GM12878 (cell line): Measurements from ENCODE around the gene PDE1C. TPM values are rescaled to one million over a fixed set of nuclear protein-coding genes. Genes with fewer than 3 reads are reported as not detected.

Source experiments
- ATAC-seq: fragments of 200-7000 bp; cut with Tn5 transposase; 3 replicates; pipeline ENCODE4 v1.9.1; 2020; ENCODE audit warnings: mild to moderate bottlenecking, moderate library complexity
- BruUV-seq: library from RNA; stranded (reverse); fragments of 400-500 nt; replicated peaks from 2 replicates; lab custom pipeline; 2021; lab: Mats Ljungman, UMichigan
- CTCF ChIA-PET: fragments of 300-600 bp; sonication (Branson Sonifier 250); formaldehyde crosslinking; extraction: SDS; loops from one replicate; lab custom pipeline; 2021; ENCODE audit warnings: inconsistent platforms; lab: Yijun Ruan, JAX
- POLR2A ChIA-PET: fragments of 350-600 bp; formaldehyde crosslinking; extraction: SDS; loops from one replicate; lab custom pipeline; 2021; ENCODE audit warnings: inconsistent platforms; lab: Charles Lee
- RAD21 ChIA-PET: fragments of 300-600 bp; sonication (Branson Sonifier 250); formaldehyde crosslinking; loops from one replicate; lab custom pipeline; 2023; ENCODE audit warnings: antibody characterized with exemption; ENCODE audit not compliant: unreplicated experiment; lab: Charles Lee
- SMC1A ChIA-PET: fragments of 300-600 bp; sonication (Branson Sonifier 250); formaldehyde crosslinking; loops from one replicate; lab custom pipeline; 2023; ENCODE audit not compliant: unreplicated experiment, uncharacterized antibody; lab: Charles Lee
- DNase-seq: peaks from one replicate; pipeline ENCODE4 v3.0.0-alpha.2; 2011; ENCODE audit warnings: low read depth, low spot score
- FAIRE-seq: peaks from 3 replicates; lab custom pipeline; 2011; peaks lifted over from hg19 to GRCh38; lab: Jason Lieb, UNC
- H2AFZ ChIP-seq: 2 replicates; pipeline ENCODE4 v1.6.0; 2011; ENCODE audit warnings: low read depth, low read length, control low read depth; ENCODE audit not compliant: control insufficient read depth
- H3K27ac ChIP-seq: 2 replicates; pipeline ENCODE4 v1.5.1; 2011; ENCODE audit warnings: control low read depth; ENCODE audit not compliant: control insufficient read depth, insufficient read depth
- H3K27me3 ChIP-seq, 2 experiments: replicated peaks in 1 of 2; 2 replicates each; pipeline versions ENCODE4 v1.6.0 to v1.6.1; 2011; ENCODE audit warnings: low read length in 1 of 2; ENCODE audit not compliant: control insufficient read depth in 2 of 2, insufficient read depth in 2 of 2
- H3K36me3 ChIP-seq, 2 experiments: 2 replicates each; pipeline ENCODE4 v1.5.1; 2011; ENCODE audit warnings: low read length in 1 of 2; ENCODE audit not compliant: control insufficient read depth in 2 of 2, insufficient read depth in 2 of 2
- H3K4me1 ChIP-seq: 2 replicates; pipeline ENCODE4 v1.6.1; 2011; ENCODE audit warnings: mild to moderate bottlenecking, low read length, moderate library complexity, mixed read lengths; ENCODE audit not compliant: control insufficient read depth, insufficient read depth
- H3K4me2 ChIP-seq: 2 replicates; pipeline ENCODE4 v1.6.0; 2011; ENCODE audit warnings: control low read depth; ENCODE audit not compliant: control insufficient read depth, insufficient read depth
- H3K4me3 ChIP-seq: fragments of 200-600 bp; sonication (generic); 2 replicates; pipeline ENCODE4 v1.5.1; 2016
- H3K79me2 ChIP-seq: 2 replicates; pipeline ENCODE4 v1.6.0; 2011; ENCODE audit warnings: low read length; ENCODE audit not compliant: control insufficient read depth, insufficient read depth
- H3K9ac ChIP-seq: 2 replicates; pipeline ENCODE4 v1.8.0; 2011; ENCODE audit warnings: low read length, control low read depth, mixed read lengths; ENCODE audit not compliant: control insufficient read depth, insufficient read depth
- H3K9me3 ChIP-seq: replicated peaks from 3 replicates; pipeline ENCODE4 v1.5.1; 2011; ENCODE audit warnings: mild to moderate bottlenecking, low read length; ENCODE audit not compliant: control insufficient read depth, insufficient read depth
- H4K20me1 ChIP-seq: 2 replicates; pipeline ENCODE4 v1.6.0; 2011; ENCODE audit not compliant: control insufficient read depth, insufficient read depth
- ASH2L ChIP-seq: fragments of 300-600, 200-600 bp; sonication (generic); IDR thresholded peaks from 2 replicates; pipeline ENCODE4 v1.6.1; 2017; ENCODE audit warnings: low read depth, mild to moderate bottlenecking, borderline replicate concordance
- CBX3 ChIP-seq: fragments of 200-600 bp; sonication (generic); IDR thresholded peaks from 2 replicates; pipeline ENCODE4 v1.6.1; 2016; ENCODE audit warnings: low read depth, borderline replicate concordance
- CHD2 ChIP-seq: IDR thresholded peaks from 2 replicates; pipeline ENCODE4 v1.6.1; 2011; ENCODE audit warnings: low read depth, low read length, improper control_type of control experiment, borderline replicate concordance
- ELK1 ChIP-seq: IDR thresholded peaks from 2 replicates; pipeline ENCODE4 v1.6.1; 2012; ENCODE audit warnings: low read depth, low read length, improper control_type of control experiment
- LARP7 ChIP-seq: fragments of 450-650 bp; IDR thresholded peaks from 2 replicates; pipeline ENCODE4 v1.6.1; 2017; ENCODE audit warnings: mild to moderate bottlenecking
- TBL1XR1 ChIP-seq: IDR thresholded peaks from 2 replicates; pipeline ENCODE4 v1.6.1; 2012; ENCODE audit warnings: low read depth, low read length, improper control_type of control experiment
- WRNIP1 ChIP-seq: IDR thresholded peaks from 2 replicates; pipeline ENCODE4 v1.6.1; 2011; ENCODE audit warnings: low read depth, low read length, improper control_type of control experiment, borderline replicate concordance
- ZBTB33 ChIP-seq: fragments of 450-650 bp; IDR thresholded peaks from 2 replicates; pipeline ENCODE4 v1.6.1; 2017; ENCODE audit warnings: mild to moderate bottlenecking
- ZNF207 ChIP-seq: fragments of 450-650 bp; IDR thresholded peaks from 2 replicates; pipeline ENCODE4 v1.6.1; 2014; ENCODE audit warnings: antibody characterized with exemption, mild to moderate bottlenecking, borderline replicate concordance
- WGBS: methylation state at CpG from one replicate; pipeline ENCODE4 v1.1.6; 2016; ENCODE audit warnings: low lambda C conversion rate; ENCODE audit not compliant: insufficient replicate concordance, insufficient coverage; ENCODE audit errors: missing lambda C conversion rate; 5-methylcytosine and 5-hydroxymethylcytosine counted together
- in situ Hi-C: fragments of 300-500 bp; cut with MboI; formaldehyde crosslinking; loops from 9 replicates; pipeline ENCODE4 v1.14.3; 2018; ENCODE audit warnings: mixed read lengths
- intact Hi-C: fragments of 100-400 bp; cut with micrococcal nuclease; formaldehyde crosslinking; loops from one replicate; pipeline ENCODE4 v1.14.2; 2022; ENCODE audit not compliant: unreplicated experiment
- polyA plus RNA-seq, 11 experiments: library from polyadenylated mRNA; depleted of rRNA in 4 of 11; unstranded in 6 of 11; stranded (reverse) in 5 of 11; fragments of >200 nt; fragmentation: Nextera tagmentation in 4 of 11; fragmentation: Illumina TruSeq in 1 of 11; extraction: Ambion mirVana in 4 of 11; extraction: Trizol in 1 of 11; gene quantifications; 1 replicate in 1 of 11; 2 replicates in 10 of 11; pipeline versions ENCODE4 v1.2.1 to v1.2.3, GENCODE V29; 2011 to 2016; ENCODE audit warnings: inconsistent platforms in 2 of 11, missing spikeins in 2 of 11, low read depth in 1 of 11
- total RNA-seq, 4 experiments: library from RNA; depleted of rRNA in 3 of 4; stranded (reverse); fragments of >200 nt in 3 of 4; fragmentation: Illumina TruSeq in 1 of 4; extraction: Trizol in 1 of 4; gene quantifications; 2 replicates each; pipeline versions ENCODE4 v1.2.1 to v1.2.3, GENCODE V29; 2013 to 2021
- TF ChIP-seq, protein P1 (sequence below): fragments of 450-650 bp; IDR thresholded peaks from 2 replicates; pipeline ENCODE4 v1.6.1; 2014; ENCODE audit warnings: mild to moderate bottlenecking

Gene PDE1C
- total and polyA plus RNA-seq, 10 of the 15 experiments (the other 5 are each of a cell fraction or from before 2014, with no cell fraction given): 0.29 to 2.3 (median 0.70) TPM

- Histone ChIP-seq H3K79me2 (no peaks in the 10 kb centered on the region), H3K4me2 (no peak overlapping the region), H4K20me1 (no peaks in the 10 kb centered on the region)
- in situ Hi-C loops (no loop called here), intact Hi-C loops (no loop called here)
- FAIRE-seq: no peak
- SMC1A ChIA-PET: no interaction called here
- TF ChIP-seq ZBTB33: no peak
- no peak for TF ChIP-seq ASH2L
- TF ChIP-seq ELK1: no peak
- no peak for TF ChIP-seq TBL1XR1
- TF ChIP-seq CBX3: no peak
- TF ChIP-seq, protein P1, sequence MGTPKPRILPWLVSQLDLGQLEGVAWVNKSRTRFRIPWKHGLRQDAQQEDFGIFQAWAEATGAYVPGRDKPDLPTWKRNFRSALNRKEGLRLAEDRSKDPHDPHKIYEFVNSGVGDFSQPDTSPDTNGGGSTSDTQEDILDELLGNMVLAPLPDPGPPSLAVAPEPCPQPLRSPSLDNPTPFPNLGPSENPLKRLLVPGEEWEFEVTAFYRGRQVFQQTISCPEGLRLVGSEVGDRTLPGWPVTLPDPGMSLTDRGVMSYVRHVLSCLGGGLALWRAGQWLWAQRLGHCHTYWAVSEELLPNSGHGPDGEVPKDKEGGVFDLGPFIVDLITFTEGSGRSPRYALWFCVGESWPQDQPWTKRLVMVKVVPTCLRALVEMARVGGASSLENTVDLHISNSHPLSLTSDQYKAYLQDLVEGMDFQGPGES: no peak
- no peak for TF ChIP-seq ZNF207
- TF ChIP-seq LARP7: no peak
- no peak for TF ChIP-seq CHD2
- no peak for TF ChIP-seq WRNIP1
- TF ChIP-seq, all 136 proteins: peak for 0
- Histone ChIP-seq H3K9me3 (no peaks in the 10 kb centered on the region), H3K36me3 (no peaks in the 10 kb centered on the region), H3K4me1 (no peaks in the 10 kb centered on the region), H3K27me3 (peaks cover 3 to 4% of the 10 kb centered on the region in 2 experiments; a peak in 2 of 4 replicates), H3K27ac (no peak overlapping the region), H3K4me3 (no peak overlapping the region), H3K9ac (no peak overlapping the region), H2AFZ (no peak overlapping the region)
- peak; percentile 49; the same call in 2 of the 3 replicates for ATAC-seq
- POLR2A ChIA-PET: no interaction called here
- WGBS: 0% methylated on average over 2 of the region's 2 CpGs
- RAD21 ChIA-PET: no interaction called here
- no TSS peak for BruUV-seq
- DNase-seq: no peak
- CTCF ChIA-PET: interaction anchor here (2.3 kb wide), 1 partner anchor 10 kb away, joined by 7 read pairs; no protein-coding TSS in a partner anchor
These were observed 2.2 kb upstream of the PDE1C start for GRCh38 chr7:32072397-32072796.
